Cortex of kidney (tissue), 1 donor: ENCODE results near the gene MDN1.

ENCODE experiments used
- DNase-seq: peaks from one replicate; lab custom pipeline; 2025; lab: John Stamatoyannopoulos, UW

MDN1 gene

GRCh38 chr6:89692256-89692655 is 127.3 kb downstream of the MDN1 start:
- no peak for DNase-seq

- DNase-seq = no peak
These were observed 128.7 kb downstream of the MDN1 start for GRCh38 chr6:89690944-89691324.

- DNase-seq = no peak
These were observed 129.9 kb downstream of the MDN1 start for GRCh38 chr6:89689732-89690131.

- DNase-seq = no peak
These were observed 131.3 kb downstream of the MDN1 start for GRCh38 chr6:89688328-89688727.

GRCh38 chr6:89685311-89685710 is 134.3 kb downstream of the MDN1 start:
- no peak for DNase-seq

- no peak for DNase-seq
These were observed 136.6 kb downstream of the MDN1 start for GRCh38 chr6:89682991-89683390.

- no peak for DNase-seq
These were observed 137.5 kb downstream of the MDN1 start for GRCh38 chr6:89681983-89682564.

GRCh38 chr6:89680551-89680950 is 139.0 kb downstream of the MDN1 start:
- no peak for DNase-seq

GRCh38 chr6:89680150-89680549 is 139.4 kb downstream of the MDN1 start:
- DNase-seq = no peak

GRCh38 chr6:89679215-89680120 is 140.1 kb downstream of the MDN1 start:
- no peak for DNase-seq

- DNase-seq = no peak
These were observed 141.1 kb downstream of the MDN1 start for GRCh38 chr6:89678531-89678930.

GRCh38 chr6:89675949-89676748 is 143.4 kb downstream of the MDN1 start:
- no peak for DNase-seq

- no peak for DNase-seq
These were observed 148.5 kb downstream of the MDN1 start for GRCh38 chr6:89670935-89671565.

- no peak for DNase-seq
These were observed 150.6 kb downstream of the MDN1 start for GRCh38 chr6:89669002-89669401.

- no peak for DNase-seq
These were observed 151.6 kb downstream of the MDN1 start for GRCh38 chr6:89667872-89668556.

GRCh38 chr6:89662659-89663223 is 156.9 kb downstream of the MDN1 start:
- no peak for DNase-seq

- DNase-seq = no peak
These were observed 158.0 kb downstream of the MDN1 start for GRCh38 chr6:89661559-89661958.

- DNase-seq = no peak
These were observed 158.6 kb downstream of the MDN1 start for GRCh38 chr6:89660981-89661380.

GRCh38 chr6:89657445-89658158 is 162.0 kb downstream of the MDN1 start:
- no peak for DNase-seq

- DNase-seq = no peak
These were observed 164.5 kb downstream of the MDN1 start for GRCh38 chr6:89655122-89655521.

GRCh38 chr6:89650579-89650978 is 169.0 kb downstream of the MDN1 start:
- no peak for DNase-seq
